ENCODE data around the gene IL22RA2. TPM values are rescaled to one million over a fixed set of nuclear protein-coding genes. Genes with fewer than 3 reads are reported as not detected.
"Not testable (repeated sequence)": the region's sequence is repeated elsewhere in the genome, so short reads cannot be mapped to it uniquely, and the experiment has no call there.

IL22RA2 gene
- total RNA-seq, 1 donor from 2014 or later, result not detected

DNA sequence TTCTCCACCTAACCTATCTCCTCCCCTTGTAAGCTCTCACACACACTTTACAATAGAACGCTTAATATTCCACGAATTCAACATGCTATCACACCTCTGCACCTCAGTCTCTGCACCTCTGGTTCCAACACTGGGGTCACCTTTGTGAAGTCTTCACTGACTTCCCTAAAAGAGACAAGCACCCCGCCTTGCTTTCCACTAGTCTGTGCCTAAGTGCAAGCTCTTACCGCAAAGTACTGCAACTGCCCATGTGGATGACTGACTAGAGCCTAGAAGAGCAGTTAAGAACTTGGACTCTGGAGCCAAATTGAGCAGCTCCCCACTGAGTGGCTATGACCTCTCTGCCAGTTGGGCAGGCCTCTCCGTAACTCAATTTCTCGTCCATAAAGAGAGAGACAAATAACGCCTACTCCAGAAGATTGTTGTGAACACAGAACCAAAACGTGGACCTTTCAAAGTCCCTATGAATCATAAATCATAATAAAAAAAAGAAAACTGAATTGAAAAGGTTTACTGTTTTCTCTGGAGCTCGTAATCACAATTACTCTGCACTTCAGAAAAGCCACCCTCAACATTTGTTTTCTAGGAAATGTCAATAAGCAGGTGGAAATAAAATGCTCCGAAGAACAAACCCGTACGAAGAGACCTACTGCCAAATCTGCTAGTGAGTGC lies 44.5 kb upstream of the IL22RA2 start:
- Histone ChIP-seq H3K4me3 (ENCODE audit: low read depth, low read length) (peak overlapping the region; percentile 80), H3K27me3 (ENCODE audit: control insufficient read depth, insufficient read depth, low read length) (no peaks in the 10 kb centered on the region), H3K36me3 (ENCODE audit: control insufficient read depth, insufficient read depth, low read length) (peaks cover 3% of the 10 kb centered on the region)
- TF ChIP-seq CTCF (IDR thresholded peaks at IDR 0.05; ENCODE audit: insufficient read depth, low read length, severe bottlenecking), result no peak
- DNase-seq (ENCODE audit: low read depth) (peak; percentile 53), FAIRE-seq (no peak)

DNA sequence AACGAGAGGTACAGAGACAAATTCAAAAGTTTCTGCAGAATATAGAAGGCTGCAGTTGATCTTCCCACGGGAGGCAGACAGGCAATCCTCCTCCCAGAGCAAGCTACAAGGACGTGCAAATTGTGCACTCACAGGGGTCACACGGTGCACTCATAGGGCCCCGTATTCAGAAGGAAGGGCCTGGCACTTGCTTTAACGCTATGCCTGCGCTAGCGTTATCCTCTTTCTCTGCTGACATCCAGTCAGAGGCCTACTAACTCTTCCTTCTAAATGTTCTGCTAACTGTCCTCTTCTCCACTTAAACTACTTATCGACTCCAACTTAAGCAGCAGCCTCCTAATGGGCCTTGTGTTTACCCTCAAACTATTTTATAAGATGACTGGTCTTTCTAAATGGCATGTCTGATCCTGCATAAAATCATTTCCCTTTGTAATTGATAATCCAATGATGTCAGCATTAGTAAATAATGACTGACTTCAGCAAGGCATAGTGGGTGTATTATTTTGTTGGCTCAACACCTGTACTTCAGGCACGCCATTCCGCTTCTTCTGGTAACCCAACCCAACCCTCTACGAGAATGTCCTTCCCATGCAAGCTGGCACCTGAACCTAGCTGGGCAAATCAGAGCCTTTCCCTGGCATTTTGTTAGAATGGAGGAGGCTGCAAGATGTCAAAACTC lies 43.6 kb upstream of the IL22RA2 start:
- peak; percentile 100 for DNase-seq (ENCODE audit: low read depth)
- Histone ChIP-seq H3K27me3 (ENCODE audit: control insufficient read depth, insufficient read depth, low read length) (no peaks in the 10 kb centered on the region), H3K4me3 (ENCODE audit: low read depth, low read length) (peak overlapping the region; percentile 80), H3K36me3 (ENCODE audit: control insufficient read depth, insufficient read depth, low read length) (peaks cover 3% of the 10 kb centered on the region)
- FAIRE-seq, result peak; percentile 83
- no peak for TF ChIP-seq CTCF (IDR thresholded peaks at IDR 0.05; ENCODE audit: insufficient read depth, low read length, severe bottlenecking)

GRCh38 chr6:137216106-137216505 lies 42.7 kb upstream of the IL22RA2 start:
- no peaks in the 10 kb centered on the region for H3K27me3 ChIP-seq (ENCODE audit: control insufficient read depth, insufficient read depth, low read length)
- DNase-seq (ENCODE audit: low read depth) (peak; percentile 77), FAIRE-seq (no peak)
- TF ChIP-seq CTCF (IDR thresholded peaks at IDR 0.05; ENCODE audit: insufficient read depth, low read length, severe bottlenecking), result no peak
- peaks cover 3% of the 10 kb centered on the region for H3K36me3 ChIP-seq (ENCODE audit: control insufficient read depth, insufficient read depth, low read length)
- H3K4me3 ChIP-seq (ENCODE audit: low read depth, low read length), result peak overlapping the region; percentile 30

- not testable (repeated sequence) for H3K4me3 ChIP-seq (ENCODE audit: low read depth, low read length); DNase-seq (ENCODE audit: low read depth); FAIRE-seq; H3K36me3 ChIP-seq (ENCODE audit: control insufficient read depth, insufficient read depth, low read length); H3K27me3 ChIP-seq (ENCODE audit: control insufficient read depth, insufficient read depth, low read length)
Measured at GRCh38 chr6:137215630-137216029, 42.2 kb upstream of the IL22RA2 start.

DNA sequence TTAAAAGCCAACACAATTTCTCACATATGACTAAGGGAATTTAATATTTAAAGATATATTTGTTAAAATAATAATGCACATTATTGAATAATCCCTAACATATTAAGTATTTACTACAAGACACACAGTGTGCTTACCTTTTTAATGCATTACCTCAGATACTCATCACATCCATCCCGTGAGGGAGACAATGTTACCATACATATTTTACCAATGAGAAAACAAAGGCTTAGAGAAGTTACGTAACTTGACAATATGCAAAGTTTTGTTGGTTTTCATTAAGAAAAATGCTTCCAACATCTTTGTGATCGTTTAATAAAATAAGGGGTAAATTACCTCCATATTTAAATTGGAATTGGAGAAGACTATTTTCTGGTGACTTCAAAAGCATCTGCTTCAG lies 41.5 kb upstream of the IL22RA2 start:
- Histone ChIP-seq H3K27me3 (ENCODE audit: control insufficient read depth, insufficient read depth, low read length) (no peaks in the 10 kb centered on the region), H3K4me3 (ENCODE audit: low read depth, low read length) (no peak overlapping the region), H3K36me3 (ENCODE audit: control insufficient read depth, insufficient read depth, low read length) (peaks cover 3% of the 10 kb centered on the region)
- DNase-seq (ENCODE audit: low read depth) (peak; percentile 33), FAIRE-seq (no peak)
- no peak for TF ChIP-seq CTCF (IDR thresholded peaks at IDR 0.05; ENCODE audit: insufficient read depth, low read length, severe bottlenecking)

GRCh38 chr6:137213813-137214212 lies 40.4 kb upstream of the IL22RA2 start:
- TF ChIP-seq CTCF (IDR thresholded peaks at IDR 0.05; ENCODE audit: insufficient read depth, low read length, severe bottlenecking), result no peak
- no peak overlapping the region for H3K4me3 ChIP-seq (ENCODE audit: low read depth, low read length)
- no peaks in the 10 kb centered on the region for H3K27me3 ChIP-seq (ENCODE audit: control insufficient read depth, insufficient read depth, low read length)
- FAIRE-seq (no peak), DNase-seq (ENCODE audit: low read depth) (no peak)
- H3K36me3 ChIP-seq (ENCODE audit: control insufficient read depth, insufficient read depth, low read length), result peaks cover 3% of the 10 kb centered on the region
